Natural killer cell (primary cell): ENCODE data around the gene SORCS2. TPM values are rescaled to one million over a fixed set of nuclear protein-coding genes. Genes with fewer than 3 reads are reported as not detected.

Experiments used
- ATAC-seq, 3 donors: fragments of 150-1000 bp in 2 of 3; fragments of 200-7000 bp in 1 of 3; cut with Tn5 transposase; 1 replicate in 1 of 3; 2 replicates in 2 of 3; pipeline ENCODE4 v1.10.0; 2021; ENCODE audit warnings: mild to moderate bottlenecking in 2 of 3, moderate library complexity in 2 of 3
- DNase-seq, 2 donors: peaks; one replicate each; pipeline versions ENCODE4 v3.0.0 to v3.0.0-alpha.2; 2013 to 2021; ENCODE audit warnings: mixed read lengths in 1 of 2
- H3K27ac ChIP-seq: one replicate; pipeline ENCODE4 v1.5.1; 2013; ENCODE audit warnings: mild to moderate bottlenecking, low read length
- H3K27me3 ChIP-seq: one replicate; pipeline ENCODE4 v1.6.1; 2013; ENCODE audit warnings: low read length; ENCODE audit not compliant: control insufficient read depth, insufficient read depth
- H3K36me3 ChIP-seq: one replicate; pipeline ENCODE4 v1.6.1; 2013; ENCODE audit warnings: low read length; ENCODE audit not compliant: control insufficient read depth, insufficient read depth
- H3K4me1 ChIP-seq: one replicate; pipeline ENCODE4 v1.6.1; 2013; ENCODE audit warnings: low read length; ENCODE audit not compliant: control insufficient read depth, insufficient read depth
- H3K4me3 ChIP-seq: one replicate; pipeline ENCODE4 v1.5.1; 2013; ENCODE audit warnings: low read length
- H3K9me3 ChIP-seq: one replicate; pipeline ENCODE4 v1.6.1; 2013; ENCODE audit warnings: low read length; ENCODE audit not compliant: control insufficient read depth, insufficient read depth
- H3K27ac Mint-ChIP-seq, 2 donors: one replicate each; pipeline ENCODE4 v1.8.0; 2022; ENCODE audit warnings: mild to moderate bottlenecking in 2 of 2, mixed read lengths in 2 of 2, moderate library complexity in 1 of 2
- H3K27me3 Mint-ChIP-seq, 2 donors: one replicate each; pipeline ENCODE4 v1.8.0; 2022; ENCODE audit warnings: low read depth in 2 of 2, mixed read lengths in 2 of 2
- H3K36me3 Mint-ChIP-seq: one replicate; pipeline ENCODE4 v1.8.0; 2022; ENCODE audit warnings: mixed read lengths
- H3K4me1 Mint-ChIP-seq, 2 donors: one replicate each; pipeline ENCODE4 v1.8.0; 2022; ENCODE audit warnings: mixed read lengths in 2 of 2
- H3K4me3 Mint-ChIP-seq: one replicate; pipeline ENCODE4 v1.8.0; 2022; ENCODE audit warnings: mild to moderate bottlenecking, moderate library complexity, mixed read lengths
- H3K9me3 Mint-ChIP-seq, 2 donors: one replicate each; pipeline ENCODE4 v1.8.0; 2022; ENCODE audit warnings: mixed read lengths in 2 of 2
- WGBS: methylation state at CpG from one replicate; pipeline ENCODE4 v1.1.7; 2013; ENCODE audit warnings: missing lambda C conversion rate; ENCODE audit not compliant: insufficient coverage; 5-methylcytosine and 5-hydroxymethylcytosine counted together
- intact Hi-C: fragments of 100-400 bp; cut with micrococcal nuclease; formaldehyde crosslinking; loops from one replicate; pipeline ENCODE4 v1.14.2; 2022
- total RNA-seq, 4 donors: library from RNA; stranded (reverse); fragments of 120-200 nt in 1 of 4; gene quantifications; one replicate each; pipeline versions ENCODE4 v1.2.3 to v1.2.4, GENCODE V29; 2013 to 2022
- TF ChIP-seq, protein P1 (sequence below): fragments of 200-600 bp; IDR thresholded peaks from one replicate; pipeline ENCODE4 v1.8.0; 2022; ENCODE audit warnings: antibody characterized with exemption

SORCS2 gene
- total RNA-seq, 3 donors from 2014 or later (not counting 1 experiment from before 2014, with no cell fraction given), result 1.2 to 2.5 (median 1.4) TPM

DNA sequence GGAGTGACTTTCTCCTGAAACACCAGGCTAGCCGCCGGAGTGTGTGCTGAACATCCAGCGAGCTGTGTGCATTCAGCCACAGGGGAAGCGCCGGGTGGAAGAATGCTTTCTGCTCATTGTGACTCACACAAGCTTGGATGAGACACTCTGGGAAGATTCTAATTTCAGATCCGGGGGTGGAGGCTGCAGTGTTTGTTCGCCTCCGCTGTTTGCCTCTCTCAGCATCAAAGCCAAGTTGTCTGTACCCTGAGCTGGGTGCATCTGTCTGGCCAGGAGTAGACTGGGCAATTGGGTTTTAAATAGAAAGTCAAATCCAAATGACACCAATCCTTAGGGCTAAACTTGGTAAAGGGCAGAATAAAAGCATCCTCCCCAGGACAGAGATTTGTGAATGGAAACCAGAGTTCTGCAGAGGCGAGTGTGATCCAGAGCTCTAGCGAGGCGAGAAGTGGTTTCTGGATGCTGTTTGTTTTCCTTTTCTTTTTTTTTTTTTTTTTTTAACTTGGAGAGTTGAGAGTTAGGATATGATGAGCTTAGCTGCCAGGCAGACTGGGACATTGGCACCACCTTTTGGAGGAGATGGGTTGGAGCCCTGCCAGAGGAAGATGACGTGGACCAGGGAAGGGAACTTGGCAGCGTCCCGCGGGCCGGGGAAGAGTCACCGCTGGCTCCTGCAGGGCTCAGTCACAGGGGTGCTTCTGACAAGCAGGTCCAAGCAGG, 438.4 kb downstream of the SORCS2 start:
- no peak overlapping the region for H3K4me3 Mint-ChIP-seq
- H3K9me3 ChIP-seq, result peaks cover 4% of the 10 kb centered on the region
- H3K9me3 Mint-ChIP-seq, result no peaks in the 10 kb centered on the region
- H3K27ac ChIP-seq, result no peak overlapping the region
- peaks cover 22 to 24% of the 10 kb centered on the region in 2 donors for H3K27me3 Mint-ChIP-seq
- ATAC-seq (no peak), DNase-seq (no peak)
- no peaks in the 10 kb centered on the region for H3K36me3 ChIP-seq
- TF ChIP-seq, protein P1, sequence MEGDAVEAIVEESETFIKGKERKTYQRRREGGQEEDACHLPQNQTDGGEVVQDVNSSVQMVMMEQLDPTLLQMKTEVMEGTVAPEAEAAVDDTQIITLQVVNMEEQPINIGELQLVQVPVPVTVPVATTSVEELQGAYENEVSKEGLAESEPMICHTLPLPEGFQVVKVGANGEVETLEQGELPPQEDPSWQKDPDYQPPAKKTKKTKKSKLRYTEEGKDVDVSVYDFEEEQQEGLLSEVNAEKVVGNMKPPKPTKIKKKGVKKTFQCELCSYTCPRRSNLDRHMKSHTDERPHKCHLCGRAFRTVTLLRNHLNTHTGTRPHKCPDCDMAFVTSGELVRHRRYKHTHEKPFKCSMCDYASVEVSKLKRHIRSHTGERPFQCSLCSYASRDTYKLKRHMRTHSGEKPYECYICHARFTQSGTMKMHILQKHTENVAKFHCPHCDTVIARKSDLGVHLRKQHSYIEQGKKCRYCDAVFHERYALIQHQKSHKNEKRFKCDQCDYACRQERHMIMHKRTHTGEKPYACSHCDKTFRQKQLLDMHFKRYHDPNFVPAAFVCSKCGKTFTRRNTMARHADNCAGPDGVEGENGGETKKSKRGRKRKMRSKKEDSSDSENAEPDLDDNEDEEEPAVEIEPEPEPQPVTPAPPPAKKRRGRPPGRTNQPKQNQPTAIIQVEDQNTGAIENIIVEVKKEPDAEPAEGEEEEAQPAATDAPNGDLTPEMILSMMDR, result no peak
- peaks cover 20 to 31% of the 10 kb centered on the region in 2 donors for H3K4me1 Mint-ChIP-seq
- no peaks in the 10 kb centered on the region for H3K27me3 ChIP-seq
- H3K4me1 ChIP-seq, result peaks cover 13% of the 10 kb centered on the region
- no peaks in the 10 kb centered on the region for H3K36me3 Mint-ChIP-seq
- no peak overlapping the region for H3K27ac Mint-ChIP-seq
- 82% methylated on average over 17 of the region's 17 CpGs for WGBS
- intact Hi-C loops, result no loop called here
- H3K4me3 ChIP-seq, result no peak overlapping the region

DNA sequence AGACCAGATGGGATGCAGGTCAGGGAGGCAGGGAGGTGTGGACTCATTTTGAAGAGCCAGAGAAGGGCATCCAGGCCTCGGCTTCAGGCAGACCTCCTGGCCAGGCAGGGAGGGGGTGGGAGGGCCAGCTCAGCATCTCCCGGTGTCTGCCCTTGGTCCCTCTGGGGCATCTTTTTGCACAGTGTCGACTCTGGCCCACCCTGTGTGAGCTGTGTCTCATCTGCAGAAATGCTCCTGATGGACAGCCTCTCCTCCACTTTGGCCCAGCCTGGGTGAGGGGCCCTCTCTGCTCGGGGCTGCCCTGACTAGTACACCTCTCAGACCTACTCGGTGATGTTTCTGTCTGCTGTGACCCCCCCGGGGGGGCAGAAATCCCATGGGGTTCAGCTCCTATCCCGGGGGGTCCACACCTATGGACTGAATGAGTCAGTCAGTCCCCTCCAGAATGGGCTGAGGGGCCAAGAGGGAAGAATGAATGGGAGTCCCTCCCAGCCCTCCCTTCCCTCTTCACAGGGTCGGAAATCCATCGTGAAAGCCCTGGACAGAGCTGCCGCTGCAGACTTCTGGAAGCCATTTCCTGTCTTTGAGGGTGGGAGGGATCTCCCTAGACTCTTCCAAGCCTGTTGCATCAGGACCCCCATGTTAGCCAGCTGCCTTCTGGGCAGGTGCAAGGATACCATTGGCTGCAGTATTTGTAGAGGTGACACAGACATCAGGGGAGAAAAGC, 439.1 kb downstream of the SORCS2 start:
- 67% methylated on average over 10 of the region's 10 CpGs for WGBS
- intact Hi-C loops, result no loop called here
- Histone ChIP-seq H3K27me3 (no peaks in the 10 kb centered on the region), H3K27ac (no peak overlapping the region), H3K9me3 (peaks cover 4% of the 10 kb centered on the region), H3K4me3 (no peak overlapping the region), H3K4me1 (peaks cover 13% of the 10 kb centered on the region), H3K36me3 (no peaks in the 10 kb centered on the region)
- no peak overlapping the region for H3K27ac Mint-ChIP-seq
- H3K9me3 Mint-ChIP-seq, result no peaks in the 10 kb centered on the region
- no peaks in the 10 kb centered on the region for H3K36me3 Mint-ChIP-seq
- TF ChIP-seq, protein P1, result no peak
- H3K4me3 Mint-ChIP-seq, result no peak overlapping the region
- DNase-seq, result no peak
- no peak for ATAC-seq
- peaks cover 23 to 37% of the 10 kb centered on the region in 2 donors for H3K4me1 Mint-ChIP-seq
- H3K27me3 Mint-ChIP-seq, result peaks cover 22 to 24% of the 10 kb centered on the region in 2 donors

DNA sequence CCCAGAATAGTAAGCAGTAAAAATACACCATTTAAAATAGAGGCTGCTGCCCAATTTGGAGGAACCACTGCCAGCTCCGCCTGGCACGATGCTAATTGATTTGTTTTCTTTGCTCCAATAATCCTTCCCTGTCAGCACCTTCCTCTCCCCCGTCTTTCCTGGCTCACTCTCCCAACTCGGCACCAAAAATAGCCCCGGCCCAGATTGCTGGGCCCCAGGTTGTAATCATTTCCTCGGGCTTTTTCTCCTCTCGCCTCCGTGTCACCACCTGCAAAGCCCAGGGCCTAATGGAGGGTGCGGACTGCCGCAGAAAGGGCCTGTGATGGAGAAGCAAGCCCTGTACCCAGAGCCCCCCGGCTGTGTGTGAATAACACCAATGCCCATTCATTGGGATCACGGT, 440.0 kb downstream of the SORCS2 start:
- H3K9me3 Mint-ChIP-seq, result no peaks in the 10 kb centered on the region
- no peaks in the 10 kb centered on the region for H3K27me3 ChIP-seq
- WGBS, result 67% methylated on average over 12 of the region's 12 CpGs
- peaks cover 22 to 24% of the 10 kb centered on the region in 2 donors for H3K27me3 Mint-ChIP-seq
- peaks cover 14% of the 10 kb centered on the region for H3K4me1 ChIP-seq
- H3K36me3 ChIP-seq, result no peaks in the 10 kb centered on the region
- no peak overlapping the region for H3K27ac ChIP-seq
- H3K4me1 Mint-ChIP-seq, result peaks cover 23 to 37% of the 10 kb centered on the region in 2 donors
- no peak for DNase-seq
- no peak for ATAC-seq
- no peak overlapping the region for H3K27ac Mint-ChIP-seq
- no peak overlapping the region for H3K4me3 Mint-ChIP-seq
- H3K4me3 ChIP-seq, result no peak overlapping the region
- no peaks in the 10 kb centered on the region for H3K36me3 Mint-ChIP-seq
- H3K9me3 ChIP-seq, result peaks cover 4% of the 10 kb centered on the region
- TF ChIP-seq, protein P1, result no peak
- intact Hi-C loops, result no loop called here
